Endodermal cell (in vitro differentiated cells): ENCODE results near the gene ARHGAP26. TPM values are rescaled to one million over a fixed set of nuclear protein-coding genes. Genes with fewer than 3 reads are reported as not detected.

Experiments used
- DNase-seq: peaks from one replicate; pipeline ENCODE4 v3.0.0-alpha.2; 2017
- H3K27ac ChIP-seq: 2 replicates; pipeline ENCODE4 v1.5.1; 2013; ENCODE audit warnings: mild to moderate bottlenecking, low read depth, low read length, moderate library complexity
- H3K27me3 ChIP-seq: 2 replicates; pipeline ENCODE4 v1.6.1; 2013; ENCODE audit warnings: mild to moderate bottlenecking, low read length, moderate library complexity; ENCODE audit not compliant: insufficient read depth, control insufficient read depth, poor library complexity, severe bottlenecking
- H3K36me3 ChIP-seq: 2 replicates; pipeline ENCODE4 v1.7.0; 2013; ENCODE audit warnings: mild to moderate bottlenecking, low read length, moderate library complexity; ENCODE audit not compliant: control insufficient read depth, insufficient read depth
- H3K4me1 ChIP-seq: one replicate; pipeline ENCODE4 v1.7.0; 2013; ENCODE audit warnings: low read length; ENCODE audit not compliant: control insufficient read depth, insufficient read depth
- H3K4me3 ChIP-seq: 2 replicates; pipeline ENCODE4 v1.5.1; 2013; ENCODE audit warnings: mild to moderate bottlenecking, low read length, moderate library complexity
- H3K9ac ChIP-seq: 2 replicates; pipeline ENCODE4 v1.6.1; 2013; ENCODE audit warnings: mild to moderate bottlenecking, low read length, moderate library complexity; ENCODE audit not compliant: poor library complexity, severe bottlenecking; ENCODE audit errors: extremely low read depth
- H3K9me3 ChIP-seq: 2 replicates; pipeline ENCODE4 v1.6.1; 2013; ENCODE audit warnings: mild to moderate bottlenecking, low read length, moderate library complexity; ENCODE audit not compliant: control insufficient read depth
- H3K27ac Mint-ChIP-seq: 2 replicates; pipeline ENCODE4 v1.8.0; 2020; ENCODE audit warnings: mixed read lengths
- H3K27me3 Mint-ChIP-seq: 2 replicates; pipeline ENCODE4 v1.8.0; 2021; ENCODE audit warnings: mild to moderate bottlenecking, mixed read lengths; ENCODE audit not compliant: insufficient read depth
- H3K36me3 Mint-ChIP-seq: 2 replicates; pipeline ENCODE4 v1.8.0; 2020; ENCODE audit warnings: low read depth, mixed read lengths
- H3K4me1 Mint-ChIP-seq: 2 replicates; pipeline ENCODE4 v1.8.0; 2020; ENCODE audit warnings: mixed read lengths
- H3K4me3 Mint-ChIP-seq: 2 replicates; pipeline ENCODE4 v1.8.0; 2020; ENCODE audit warnings: mild to moderate bottlenecking, moderate library complexity, mixed read lengths
- H3K9me3 Mint-ChIP-seq: 2 replicates; pipeline ENCODE4 v1.8.0; 2020; ENCODE audit warnings: mild to moderate bottlenecking, mixed read lengths
- CTCF ChIP-seq: fragments of 200-600 bp; sonication (generic); conservative IDR thresholded peaks from 2 replicates; pipeline ENCODE4 v1.5.0; 2021; ENCODE audit warnings: antibody characterized with exemption, mild to moderate bottlenecking
- WGBS, 2 experiments: methylation state at CpG; one replicate each; pipeline versions ENCODE4 v1.1.5 to v1.1.7; 2013; ENCODE audit warnings: missing lambda C conversion rate in 2 of 2, mixed read lengths in 1 of 2; ENCODE audit not compliant: insufficient coverage in 1 of 2, insufficient read length in 1 of 2; 5-methylcytosine and 5-hydroxymethylcytosine counted together
- total RNA-seq, 2 donors: library from RNA; stranded (reverse); fragmentation: NEBNext Ultra II Directional in 1 of 2; extraction: Animal tissue kit (Norgen Biotek cat#: 25700) in 1 of 2; gene quantifications; 2 replicates in 1 of 2; 3 replicates in 1 of 2; pipeline ENCODE4 v1.2.1, GENCODE V29; 2021

The ARHGAP26 gene
- total RNA-seq, 2 donors from 2014 or later: 49.2 to 60.5 TPM

- Histone ChIP-seq H3K27ac (no peak overlapping the region), H3K4me3 (no peak overlapping the region), H3K9me3 (no peaks in the 10 kb centered on the region), H3K4me1 (peaks cover 4% of the 10 kb centered on the region), H3K36me3 (no peaks in the 10 kb centered on the region), H3K9ac (no peak overlapping the region), H3K27me3 (no peaks in the 10 kb centered on the region)
- no peaks in the 10 kb centered on the region for H3K9me3 Mint-ChIP-seq
- H3K4me1 Mint-ChIP-seq: peaks cover 16% of the 10 kb centered on the region
- TF ChIP-seq CTCF: no peak
- H3K36me3 Mint-ChIP-seq: no peaks in the 10 kb centered on the region
- 95 to 97% methylated on average over 5 to 6 of the region's 6 CpGs for WGBS, 2 experiments
- no peak overlapping the region for H3K4me3 Mint-ChIP-seq
- peaks cover 3% of the 10 kb centered on the region for H3K27me3 Mint-ChIP-seq
- H3K27ac Mint-ChIP-seq: no peak overlapping the region
- DNase-seq: no peak
These were observed 460.5 kb downstream of the ARHGAP26 start for GRCh38 chr5:143230676-143230996.

GRCh38 chr5:143231416-143231815 lies 461.2 kb downstream of the ARHGAP26 start:
- Mint-ChIP-seq H3K9me3 (no peaks in the 10 kb centered on the region), H3K4me3 (no peak overlapping the region), H3K36me3 (no peaks in the 10 kb centered on the region), H3K4me1 (peaks cover 16% of the 10 kb centered on the region), H3K27me3 (peaks cover 3% of the 10 kb centered on the region), H3K27ac (no peak overlapping the region)
- Histone ChIP-seq H3K9me3 (no peaks in the 10 kb centered on the region), H3K9ac (no peak overlapping the region), H3K4me3 (no peak overlapping the region), H3K4me1 (peaks cover 4% of the 10 kb centered on the region), H3K27ac (no peak overlapping the region), H3K36me3 (no peaks in the 10 kb centered on the region), H3K27me3 (no peaks in the 10 kb centered on the region)
- no peak for TF ChIP-seq CTCF
- WGBS, 2 experiments: 82 to 100% methylated on average over 1 to 3 of the region's 3 CpGs
- DNase-seq: no peak

GRCh38 chr5:143231973-143232812 lies 462.0 kb downstream of the ARHGAP26 start:
- Histone ChIP-seq H3K36me3 (no peaks in the 10 kb centered on the region), H3K9me3 (no peaks in the 10 kb centered on the region), H3K4me1 (no peaks in the 10 kb centered on the region), H3K4me3 (no peak overlapping the region), H3K9ac (no peak overlapping the region), H3K27me3 (no peaks in the 10 kb centered on the region), H3K27ac (no peak overlapping the region)
- no peak for TF ChIP-seq CTCF
- no peaks in the 10 kb centered on the region for H3K9me3 Mint-ChIP-seq
- DNase-seq: no peak
- peaks cover 16% of the 10 kb centered on the region for H3K4me1 Mint-ChIP-seq
- no peak overlapping the region for H3K4me3 Mint-ChIP-seq
- 90 to 95% methylated on average over 3 to 7 of the region's 7 CpGs for WGBS, 2 experiments
- no peaks in the 10 kb centered on the region for H3K36me3 Mint-ChIP-seq
- no peak overlapping the region for H3K27ac Mint-ChIP-seq
- peaks cover 3% of the 10 kb centered on the region for H3K27me3 Mint-ChIP-seq
